Mesothelial cell of epicardium (in vitro differentiated cells): Measurements from ENCODE around the gene TMEM134. TPM values are rescaled to one million over a fixed set of nuclear protein-coding genes. Genes with fewer than 3 reads are reported as not detected.
A peak's percentile ranks its signal among the peaks of the same experiment; 100 is the strongest.

Experiments
- DNase-seq, 2 experiments: peaks; one replicate each; pipeline ENCODE4 v3.0.0; 2021; ENCODE audit warnings: low spot score in 2 of 2; ENCODE audit not compliant: unreplicated experiment in 2 of 2
- H3K27ac Mint-ChIP-seq: 2 replicates; pipeline ENCODE4 v1.8.0; 2021; ENCODE audit warnings: mixed read lengths
- H3K27me3 Mint-ChIP-seq: 2 replicates; pipeline ENCODE4 v1.8.0; 2021; ENCODE audit warnings: low read depth, mixed read lengths
- H3K36me3 Mint-ChIP-seq: 2 replicates; pipeline ENCODE4 v1.8.0; 2021; ENCODE audit warnings: mixed read lengths
- H3K4me1 Mint-ChIP-seq: 2 replicates; pipeline ENCODE4 v1.8.0; 2021; ENCODE audit warnings: mixed read lengths
- H3K4me3 Mint-ChIP-seq: 2 replicates; pipeline ENCODE4 v1.8.0; 2021; ENCODE audit warnings: mild to moderate bottlenecking, moderate library complexity, mixed read lengths
- H3K9me3 Mint-ChIP-seq: 2 replicates; pipeline ENCODE4 v1.8.0; 2021; ENCODE audit warnings: mixed read lengths
- total RNA-seq: library from RNA; stranded (reverse); gene quantifications from 3 replicates; pipeline ENCODE4 v1.2.1, GENCODE V29; 2021
- TF ChIP-seq, protein P1 (sequence below): fragments of 200-600 bp; sonication (generic); IDR thresholded peaks from one replicate; pipeline ENCODE4 v1.5.0; 2021; ENCODE audit warnings: antibody characterized with exemption; ENCODE audit not compliant: unreplicated experiment

TMEM134 gene
- total RNA-seq, 1 donor from 2014 or later, result 69.3 TPM

GRCh38 chr11:67465189-67465510 is 3.9 kb downstream of the TMEM134 start:
- no peaks in the 10 kb centered on the region for H3K27me3 Mint-ChIP-seq
- no peaks in the 10 kb centered on the region for H3K9me3 Mint-ChIP-seq
- DNase-seq, result no peak
- H3K36me3 Mint-ChIP-seq, result no peaks in the 10 kb centered on the region
- TF ChIP-seq, protein P1, sequence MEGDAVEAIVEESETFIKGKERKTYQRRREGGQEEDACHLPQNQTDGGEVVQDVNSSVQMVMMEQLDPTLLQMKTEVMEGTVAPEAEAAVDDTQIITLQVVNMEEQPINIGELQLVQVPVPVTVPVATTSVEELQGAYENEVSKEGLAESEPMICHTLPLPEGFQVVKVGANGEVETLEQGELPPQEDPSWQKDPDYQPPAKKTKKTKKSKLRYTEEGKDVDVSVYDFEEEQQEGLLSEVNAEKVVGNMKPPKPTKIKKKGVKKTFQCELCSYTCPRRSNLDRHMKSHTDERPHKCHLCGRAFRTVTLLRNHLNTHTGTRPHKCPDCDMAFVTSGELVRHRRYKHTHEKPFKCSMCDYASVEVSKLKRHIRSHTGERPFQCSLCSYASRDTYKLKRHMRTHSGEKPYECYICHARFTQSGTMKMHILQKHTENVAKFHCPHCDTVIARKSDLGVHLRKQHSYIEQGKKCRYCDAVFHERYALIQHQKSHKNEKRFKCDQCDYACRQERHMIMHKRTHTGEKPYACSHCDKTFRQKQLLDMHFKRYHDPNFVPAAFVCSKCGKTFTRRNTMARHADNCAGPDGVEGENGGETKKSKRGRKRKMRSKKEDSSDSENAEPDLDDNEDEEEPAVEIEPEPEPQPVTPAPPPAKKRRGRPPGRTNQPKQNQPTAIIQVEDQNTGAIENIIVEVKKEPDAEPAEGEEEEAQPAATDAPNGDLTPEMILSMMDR, result no peak
- peak overlapping the region; percentile 78 for H3K4me3 Mint-ChIP-seq
- peaks cover 23% of the 10 kb centered on the region for H3K4me1 Mint-ChIP-seq
- peak overlapping the region; percentile 95 for H3K27ac Mint-ChIP-seq

DNA sequence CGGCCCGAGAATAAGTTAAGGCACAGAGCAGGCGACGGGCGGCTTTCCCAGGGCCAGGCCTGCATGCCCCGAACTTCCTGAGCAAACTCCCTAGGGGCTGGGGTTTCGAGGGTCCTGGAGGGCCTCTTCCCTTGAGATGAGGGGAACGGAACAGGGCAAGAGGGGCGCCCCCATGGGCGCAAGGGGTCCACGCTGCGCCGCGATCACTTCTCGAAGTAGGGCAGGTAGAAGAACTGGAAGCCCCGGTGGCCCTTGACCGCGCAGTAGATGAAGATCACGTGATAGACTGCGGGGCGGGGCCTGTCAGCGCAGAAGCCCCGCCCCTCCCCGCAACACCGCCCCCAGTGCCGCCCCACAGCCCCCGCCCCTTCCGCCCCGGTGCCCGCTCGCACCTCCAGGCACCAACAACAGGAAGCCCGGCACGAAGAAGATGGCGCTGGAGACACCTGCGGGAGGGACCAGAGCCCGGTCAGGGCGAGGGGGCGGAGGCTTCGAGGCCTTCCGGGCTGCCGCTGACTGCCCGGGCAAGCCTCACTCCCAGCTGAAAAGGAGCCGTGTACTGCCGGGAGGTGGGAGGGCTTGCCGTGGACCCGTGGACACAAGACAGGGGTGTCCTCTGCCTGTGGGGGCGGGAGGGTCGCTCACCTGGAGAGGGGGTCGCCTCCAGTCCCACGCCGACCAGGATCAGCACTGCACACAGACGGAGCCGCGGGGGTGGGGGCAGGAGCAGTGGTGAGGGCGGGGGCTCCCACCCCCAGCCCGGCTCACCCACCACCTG is 4.5 kb downstream of the TMEM134 start:
- Mint-ChIP-seq H3K27ac (peak overlapping the region; percentile 95), H3K9me3 (no peaks in the 10 kb centered on the region), H3K27me3 (no peaks in the 10 kb centered on the region), H3K36me3 (no peaks in the 10 kb centered on the region), H3K4me1 (peaks cover 25% of the 10 kb centered on the region), H3K4me3 (peak overlapping the region; percentile 78)
- peak; percentile 84 to 85 for DNase-seq
- TF ChIP-seq, protein P1, result no peak

- peak overlapping the region; percentile 78 for H3K4me3 Mint-ChIP-seq
- no peak for DNase-seq
- H3K9me3 Mint-ChIP-seq, result no peaks in the 10 kb centered on the region
- H3K4me1 Mint-ChIP-seq, result peaks cover 23% of the 10 kb centered on the region
- no peaks in the 10 kb centered on the region for H3K36me3 Mint-ChIP-seq
- no peaks in the 10 kb centered on the region for H3K27me3 Mint-ChIP-seq
- TF ChIP-seq, protein P1, result no peak
- peak overlapping the region; percentile 95 for H3K27ac Mint-ChIP-seq
Observed at GRCh38 chr11:67463680-67464410, 5.2 kb downstream of the TMEM134 start.

- Mint-ChIP-seq H3K9me3 (no peaks in the 10 kb centered on the region), H3K4me1 (peaks cover 20% of the 10 kb centered on the region), H3K4me3 (no peak overlapping the region)
Observed at GRCh38 chr11:67463186-67463585, 5.9 kb downstream of the TMEM134 start.

DNA sequence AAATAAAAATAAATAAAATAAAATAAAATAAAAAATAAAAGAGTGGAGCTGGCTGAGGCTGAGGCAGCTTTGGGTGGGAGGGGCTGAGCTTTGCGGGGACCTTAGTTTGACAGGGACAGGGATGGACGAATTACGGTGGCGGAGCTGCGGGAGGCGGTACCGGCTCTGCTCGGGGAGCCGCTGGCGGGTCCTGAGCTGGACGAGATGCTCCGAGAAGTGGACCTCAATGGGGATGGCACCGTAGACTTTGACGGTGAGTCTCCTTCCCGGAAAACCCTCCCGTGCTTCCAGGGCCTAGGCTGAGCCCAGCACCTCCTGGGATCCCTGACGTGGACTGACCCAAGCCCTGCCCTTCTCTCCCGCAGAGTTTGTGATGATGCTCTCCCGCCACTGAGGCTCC is 10.8 kb downstream of the TMEM134 start:
- H3K4me1 Mint-ChIP-seq, result peaks cover 3% of the 10 kb centered on the region
- H3K27me3 Mint-ChIP-seq, result no peaks in the 10 kb centered on the region
- TF ChIP-seq, protein P1, result no peak
- H3K9me3 Mint-ChIP-seq, result no peaks in the 10 kb centered on the region
- no peak overlapping the region for H3K4me3 Mint-ChIP-seq
- no peaks in the 10 kb centered on the region for H3K36me3 Mint-ChIP-seq
- H3K27ac Mint-ChIP-seq, result no peak overlapping the region
- no peak for DNase-seq

More at GRCh38 chr11:67463186-67463585, 5.9 kb downstream of the TMEM134 start:
- Mint-ChIP-seq H3K27ac (no peak overlapping the region), H3K27me3 (no peaks in the 10 kb centered on the region), H3K36me3 (no peaks in the 10 kb centered on the region)
- TF ChIP-seq, protein P1, result no peak
- DNase-seq, result no peak
